Psoas muscle (tissue), 8 donors: ENCODE data around the gene SLC25A25. TPM values are rescaled to one million over a fixed set of nuclear protein-coding genes. Genes with fewer than 3 reads are reported as not detected.
"Not testable (repeated sequence)": the region's sequence is repeated elsewhere in the genome, so short reads cannot be mapped to it uniquely, and the experiment has no call there.

Experiments used
- ATAC-seq, 4 donors: fragments of 200-7000 bp; cut with Tn5 transposase; one replicate each; pipeline ENCODE4 v1.9.1; 2020; ENCODE audit warnings: moderate library complexity in 3 of 4, mild to moderate bottlenecking in 2 of 4
- DNase-seq, 2 donors: peaks; one replicate each; pipeline ENCODE4 v3.0.0-alpha.2; 2020
- H3K27ac ChIP-seq: fragments of 200-600 bp; one replicate; pipeline ENCODE4 v1.8.0; 2022
- H3K27me3 ChIP-seq, 3 donors: fragments of 200-600 bp in 1 of 3; one replicate each; pipeline versions ENCODE4 v1.6.1 to v1.8.0; 2013 to 2022; ENCODE audit warnings: low read length in 2 of 3, mild to moderate bottlenecking in 2 of 3, moderate library complexity in 1 of 3; ENCODE audit not compliant: insufficient read depth in 3 of 3
- H3K36me3 ChIP-seq, 2 donors: fragments of 200-600 bp in 1 of 2; one replicate each; pipeline versions ENCODE4 v1.6.1 to v1.8.0; 2013 to 2022; ENCODE audit warnings: low read depth in 1 of 2, mild to moderate bottlenecking in 1 of 2, moderate library complexity in 1 of 2; ENCODE audit not compliant: insufficient read depth in 1 of 2
- H3K4me1 ChIP-seq: fragments of 200-600 bp; one replicate; pipeline ENCODE4 v1.8.0; 2022
- H3K4me3 ChIP-seq: fragments of 200-600 bp; one replicate; pipeline ENCODE4 v1.8.0; 2022; ENCODE audit warnings: mild to moderate bottlenecking
- H3K9me3 ChIP-seq: fragments of 200-600 bp; one replicate; pipeline ENCODE4 v1.8.0; 2022
- CTCF ChIP-seq: fragments of 200-600 bp; IDR thresholded peaks from one replicate; pipeline ENCODE4 v1.8.0; 2022; ENCODE audit warnings: antibody characterized with exemption
- WGBS, 3 donors: extraction: QIAGEN DNeasy Blood & Tissue Kit; methylation state at CpG; one replicate each; pipeline versions ENCODE4 v1.1.6 to v1.1.7; 2013; 5-methylcytosine and 5-hydroxymethylcytosine counted together
- intact Hi-C, 2 donors: fragments of 100-400 bp; cut with DNase I; formaldehyde crosslinking; loops; one replicate each; pipeline versions ENCODE4 v1.11.0 to v1.14.2; 2022
- polyA plus RNA-seq, 3 donors: library from polyadenylated mRNA; stranded (reverse); fragments of 200-250 nt; gene quantifications; one replicate each; pipeline ENCODE4 v1.2.3, GENCODE V29; 2013
- total RNA-seq, 4 donors: library from RNA; stranded (reverse); fragmentation: NEBNext Ultra II Directional in 2 of 4; extraction: Animal tissue kit (Norgen Biotek cat#: 25700) in 2 of 4; gene quantifications; one replicate each; pipeline versions ENCODE4 v1.2.1 to v1.2.4, GENCODE V29; 2021 to 2023
- donor health status: healthy with polysubstance abuse.
- donor health status: DM: no; HTN: no; CAD: no; lungs with moderate emphysema.
- donor health status: Bipolar disorder and iron deficiency.
- donor health status: healthy.
- donor health status: DM: yes; HTN: yes; CAD: no.
- donor health status: DM: no; HTN: no; CAD: no.
- donor health status: DM: no; HTN: no; CAD: no.
- donor health status: DM: yes; HTN: yes; CAD: no.

The SLC25A25 gene
- total and polyA plus RNA-seq, 7 donors = 3.6 to 50.3 (median 10.6) TPM

- H3K4me3 ChIP-seq = no peak overlapping the region
- no peaks in the 10 kb centered on the region for H3K36me3 ChIP-seq
- intact Hi-C loops = no loop called here
- no peak overlapping the region for H3K27ac ChIP-seq
- peaks cover 10% of the 10 kb centered on the region for H3K4me1 ChIP-seq
- no peaks in the 10 kb centered on the region for H3K27me3 ChIP-seq
- DNase-seq = no peak
- no peak for ATAC-seq
- 71 to 79% (median 75%) methylated on average over 7 of the region's 7 CpGs for WGBS, 3 donors
- TF ChIP-seq CTCF = no peak
- no peaks in the 10 kb centered on the region for H3K9me3 ChIP-seq
Observed at GRCh38 chr9:128042043-128042442, 26.0 kb upstream of the SLC25A25 start.

- DNase-seq (no peak), ATAC-seq (peak; percentile 53 to 85 (median 78))
- Histone ChIP-seq H3K27ac (peak overlapping the region; percentile 30), H3K4me1 (peaks cover 10% of the 10 kb centered on the region), H3K9me3 (no peaks in the 10 kb centered on the region), H3K36me3 (no peaks in the 10 kb centered on the region), H3K27me3 (no peaks in the 10 kb centered on the region), H3K4me3 (no peak overlapping the region)
- 10 to 15% (median 11%) methylated on average over 7 of the region's 7 CpGs for WGBS, 3 donors
- no peak for TF ChIP-seq CTCF
- intact Hi-C loops = no loop called here
Observed at GRCh38 chr9:128043467-128043868, 24.6 kb upstream of the SLC25A25 start.

- H3K27me3 ChIP-seq, H3K4me3 ChIP-seq, intact Hi-C loops, H3K27ac ChIP-seq, DNase-seq, H3K36me3 ChIP-seq, H3K4me1 ChIP-seq, ATAC-seq, H3K9me3 ChIP-seq: not testable (repeated sequence)
- WGBS, 3 donors = 88 to 95% (median 94%) methylated on average over 6 of the region's 6 CpGs
Observed at GRCh38 chr9:128045409-128045808, 22.6 kb upstream of the SLC25A25 start.

- 85 to 88% (median 86%) methylated on average over 1 of the region's 1 CpG for WGBS, 3 donors
- Histone ChIP-seq H3K27ac (no peak overlapping the region), H3K4me3 (no peak overlapping the region), H3K36me3 (no peaks in the 10 kb centered on the region), H3K27me3 (no peaks in the 10 kb centered on the region), H3K9me3 (no peaks in the 10 kb centered on the region), H3K4me1 (peaks cover 10% of the 10 kb centered on the region)
- TF ChIP-seq CTCF = no peak
- no peak for DNase-seq
- intact Hi-C loops = no loop called here
- no peak for ATAC-seq
Observed at GRCh38 chr9:128045831-128046230, 22.2 kb upstream of the SLC25A25 start.

- Histone ChIP-seq H3K27me3 (no peaks in the 10 kb centered on the region), H3K4me3 (no peak overlapping the region), H3K9me3 (no peaks in the 10 kb centered on the region), H3K4me1 (peaks cover 23% of the 10 kb centered on the region), H3K36me3 (no peaks in the 10 kb centered on the region), H3K27ac (no peak overlapping the region)
- no peak for DNase-seq
- 70 to 85% (median 77%) methylated on average over 6 of the region's 6 CpGs for WGBS, 3 donors
- intact Hi-C loops = no loop called here
- TF ChIP-seq CTCF = no peak
- ATAC-seq = no peak
Observed at GRCh38 chr9:128047231-128047630, 20.8 kb upstream of the SLC25A25 start.
